ENCODE data around the gene TMEM94.
"Not testable (repeated sequence)": the region's sequence is repeated elsewhere in the genome, so short reads cannot be mapped to it uniquely, and the experiment has no call there.

The TMEM94 gene

DNA sequence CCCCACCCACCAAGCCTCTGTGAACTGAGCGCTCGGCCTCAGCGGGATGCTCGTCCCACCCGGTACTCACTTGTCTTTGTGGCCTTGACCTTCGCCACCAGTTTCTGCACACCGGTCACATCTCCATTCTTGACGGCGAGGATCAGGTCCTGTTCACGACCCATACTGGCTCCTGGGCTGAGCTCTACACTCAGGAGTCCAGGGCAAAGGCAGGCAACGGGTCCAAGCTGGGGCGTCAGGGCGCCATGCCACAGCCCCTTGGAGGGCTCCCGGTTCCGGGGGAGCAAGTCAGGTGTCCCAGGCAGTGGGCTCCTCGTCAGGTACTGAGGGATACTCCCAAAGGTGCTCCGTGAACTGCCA lies 57.2 kb downstream of the TMEM94 start:
- DNase-seq: no peak

GRCh38 chr17:75514299-75514918 lies 58.0 kb downstream of the TMEM94 start:
- no peak for DNase-seq

DNA sequence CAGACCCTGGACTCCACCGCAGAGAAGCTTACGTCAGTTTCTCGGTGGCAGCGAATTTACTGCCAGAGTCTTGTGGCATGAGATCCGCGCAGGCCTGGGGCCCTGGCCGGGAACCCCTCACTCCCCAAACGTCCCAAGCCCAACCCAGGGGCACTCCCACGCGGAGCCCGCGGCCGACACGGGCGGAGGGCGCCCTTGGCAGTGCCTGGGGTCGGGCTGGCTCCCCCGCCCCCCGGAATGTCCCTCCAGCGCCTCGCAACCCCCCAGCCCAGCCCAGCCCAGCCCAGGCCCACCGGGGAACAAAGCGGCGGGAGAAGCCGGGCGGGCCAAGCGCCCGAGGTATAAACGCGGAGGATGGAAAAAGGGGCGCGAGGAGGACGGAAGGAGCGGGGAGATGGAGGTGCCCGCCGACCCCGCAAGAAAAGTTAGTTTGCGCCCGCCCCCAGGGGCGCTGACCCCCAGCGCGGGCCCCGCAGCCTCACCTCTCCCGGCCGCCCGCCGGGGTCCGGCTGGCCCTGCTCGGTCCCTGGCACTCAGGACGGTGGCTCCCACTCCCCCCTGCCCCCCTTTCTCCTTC lies 58.6 kb downstream of the TMEM94 start:
- DNase-seq: peak; percentile 64

GRCh38 chr17:75515496-75516254 lies 59.2 kb downstream of the TMEM94 start, which contains the start of gene CASKIN2:
Gene CASKIN2, minus strand, starts transcription at chr17:75515537. Its CDS starts 1,733 bp downstream, at chr17:75513804.
- peak; percentile 96 for DNase-seq

DNA sequence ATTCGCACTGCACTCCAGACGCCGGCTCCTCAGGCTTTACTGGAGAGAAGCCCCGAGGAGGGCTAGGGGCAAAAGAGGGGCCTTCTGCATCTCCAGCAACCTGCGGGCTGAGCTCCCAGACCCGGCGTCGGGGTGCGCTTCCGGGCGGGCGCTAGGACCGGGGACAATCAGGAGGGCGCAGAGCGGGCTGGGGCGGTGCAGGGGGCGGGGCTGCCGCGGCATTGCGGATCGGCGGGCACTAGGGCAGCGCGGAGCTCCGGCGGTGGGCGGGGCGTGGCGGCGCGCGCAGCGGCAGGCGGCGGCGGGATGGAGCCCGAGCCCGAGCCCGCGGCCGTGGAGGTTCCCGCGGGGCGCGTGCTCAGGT lies 59.8 kb downstream of the TMEM94 start, which contains the start of gene TSEN54:
TSEN54 (plus strand) TSS at position 274 of the 364 bp plus-strand sequence; CDS start at position 307, 33 bp downstream.
- DNase-seq: peak; percentile 97

GRCh38 chr17:75516619-75517296 lies 60.3 kb downstream of the TMEM94 start:
- DNase-seq: peak; percentile 83

DNA sequence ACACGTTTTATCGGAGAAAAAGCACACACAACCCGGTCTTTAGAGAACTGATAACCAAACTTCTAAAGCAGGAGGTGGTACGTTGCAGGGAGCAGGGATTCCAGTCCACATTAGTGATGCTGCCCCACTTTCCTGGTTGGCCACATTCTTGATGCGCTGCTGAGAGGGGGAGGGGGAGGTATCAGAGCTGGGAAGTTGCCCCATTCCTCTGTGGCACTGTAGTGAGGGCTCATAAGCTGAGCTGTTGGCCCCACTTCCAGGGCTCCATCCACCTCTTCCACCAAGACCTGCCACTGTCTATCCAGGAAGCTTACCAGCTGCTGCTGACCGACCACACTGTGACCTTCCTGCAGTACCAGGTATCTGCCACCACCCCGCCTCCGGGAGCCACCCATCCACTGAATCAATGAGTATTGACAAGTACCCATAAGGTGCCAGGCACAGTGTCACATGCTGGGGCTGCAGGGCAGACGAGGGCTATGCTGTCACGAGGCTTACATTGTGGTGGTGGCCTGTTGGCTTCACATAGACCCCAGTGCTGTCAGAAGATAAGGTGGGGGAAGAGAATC lies 60.9 kb downstream of the TMEM94 start:
- DNase-seq: peak; percentile 65

- DNase-seq: no peak
Measured at GRCh38 chr17:75518201-75518600, 61.8 kb downstream of the TMEM94 start.

DNA sequence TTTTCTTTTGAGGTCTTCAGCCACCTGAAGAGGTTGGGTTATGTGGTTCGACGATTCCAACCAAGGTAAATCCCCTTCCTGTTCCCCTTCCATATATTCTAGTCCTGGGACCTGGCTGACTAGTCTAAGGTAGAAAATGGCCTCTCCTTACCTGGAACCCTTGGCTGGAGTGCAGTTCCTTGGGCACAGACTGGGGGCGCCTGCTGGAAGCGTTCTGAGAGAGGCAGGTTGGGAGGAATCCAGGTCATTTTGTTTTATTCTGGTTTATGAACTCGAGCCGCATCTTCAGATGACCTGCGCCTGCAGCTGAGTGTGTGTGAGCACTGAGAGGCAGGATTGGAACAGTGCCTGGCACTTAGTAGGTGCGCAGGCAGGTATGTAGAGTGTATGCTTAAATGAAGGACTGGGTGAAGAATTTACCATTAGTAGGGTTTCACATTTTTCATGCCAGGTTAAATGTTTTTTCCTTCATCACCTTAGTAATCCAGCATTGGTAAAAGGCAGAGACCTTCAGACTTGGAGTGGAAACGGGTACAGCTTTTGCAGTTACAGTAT lies 62.6 kb downstream of the TMEM94 start:
- no peak for DNase-seq

GRCh38 chr17:75520413-75520812 lies 64.0 kb downstream of the TMEM94 start:
- DNase-seq: not testable (repeated sequence)

GRCh38 chr17:75521290-75521689 lies 64.9 kb downstream of the TMEM94 start:
- DNase-seq: no peak

DNA sequence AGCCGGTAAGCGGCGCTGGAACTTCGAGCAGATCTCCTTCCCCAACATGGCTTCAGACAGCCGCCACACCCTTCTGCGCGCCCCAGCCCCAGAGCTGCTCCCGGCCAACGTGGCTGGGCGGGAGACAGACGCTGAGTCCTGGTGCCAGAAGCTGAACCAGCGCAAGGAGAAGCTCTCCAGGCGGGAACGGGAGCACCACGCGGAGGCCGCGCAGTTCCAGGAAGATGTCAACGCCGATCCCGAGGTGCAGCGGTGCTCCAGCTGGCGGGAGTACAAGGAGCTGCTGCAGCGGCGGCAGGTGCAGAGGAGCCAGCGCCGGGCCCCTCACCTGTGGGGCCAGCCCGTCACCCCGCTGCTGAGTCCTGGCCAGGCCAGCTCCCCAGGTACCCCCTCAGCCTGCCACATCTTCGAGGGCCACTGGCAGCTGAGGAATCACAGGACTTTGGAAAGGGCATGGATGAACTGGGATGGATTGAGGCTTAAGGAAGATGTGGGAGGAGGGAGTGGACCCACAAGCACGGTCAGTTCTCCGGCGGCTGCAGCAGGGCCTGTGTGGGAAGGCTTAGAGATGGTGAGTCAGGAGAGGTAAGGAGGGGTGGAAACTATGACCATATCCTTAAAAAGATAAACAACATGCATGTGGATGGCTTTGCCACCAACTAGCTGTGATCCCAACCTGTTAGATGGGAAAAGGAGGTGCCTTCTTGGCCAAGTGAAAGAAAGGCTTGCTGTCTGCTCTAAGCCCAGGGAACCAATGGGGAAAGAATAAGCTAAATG lies 65.7 kb downstream of the TMEM94 start:
- DNase-seq: no peak

GRCh38 chr17:75523647-75524046 lies 67.2 kb downstream of the TMEM94 start:
- no peak for DNase-seq

GRCh38 chr17:75524269-75524969 lies 68.0 kb downstream of the TMEM94 start:
- DNase-seq: no peak

GRCh38 chr17:75524970-75525805 lies 68.8 kb downstream of the TMEM94 start, which contains the start of gene LLGL2:
Gene LLGL2, plus strand, starts transcription at chr17:75525697. Its CDS starts 17,730 bp downstream, at chr17:75543427.
- peak; percentile 90 for DNase-seq

DNA sequence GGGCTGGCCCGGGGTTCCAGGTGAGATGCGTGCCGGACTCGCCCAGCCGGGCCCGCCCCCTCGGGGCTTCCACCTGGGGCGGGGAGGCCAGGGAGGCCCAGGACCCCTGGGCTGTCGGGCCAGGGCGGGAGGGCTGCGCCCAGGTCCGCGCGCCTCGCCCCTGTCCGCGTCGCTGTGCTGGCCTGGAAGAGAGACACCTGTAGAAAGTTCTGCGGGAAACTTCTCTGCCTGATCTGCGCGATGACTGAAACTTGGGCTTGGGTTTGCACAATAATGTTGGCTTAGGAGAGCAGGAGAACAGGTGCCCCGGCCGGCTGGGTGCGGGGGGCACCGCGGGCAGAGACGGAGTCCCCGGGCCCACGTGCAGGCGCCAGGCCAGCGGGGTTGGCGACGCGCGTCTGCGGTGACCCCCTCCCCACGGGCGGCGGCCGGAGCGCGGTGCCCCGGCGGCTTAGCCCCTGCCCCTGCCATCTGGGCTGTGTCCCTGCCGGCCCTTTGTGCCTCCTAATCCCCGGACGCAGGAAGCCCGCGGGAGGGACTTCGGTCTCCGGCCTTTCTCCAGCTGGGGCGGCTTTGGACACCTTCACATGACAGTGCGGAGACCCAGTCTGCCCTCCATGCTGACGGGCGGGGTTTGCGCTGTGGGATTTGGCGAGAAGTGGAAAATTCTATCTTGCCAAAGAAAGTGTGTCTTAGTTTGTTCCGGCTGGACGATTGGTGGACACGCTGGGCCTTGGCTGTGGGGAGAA lies 69.5 kb downstream of the TMEM94 start:
- peak; percentile 62 for DNase-seq

DNA sequence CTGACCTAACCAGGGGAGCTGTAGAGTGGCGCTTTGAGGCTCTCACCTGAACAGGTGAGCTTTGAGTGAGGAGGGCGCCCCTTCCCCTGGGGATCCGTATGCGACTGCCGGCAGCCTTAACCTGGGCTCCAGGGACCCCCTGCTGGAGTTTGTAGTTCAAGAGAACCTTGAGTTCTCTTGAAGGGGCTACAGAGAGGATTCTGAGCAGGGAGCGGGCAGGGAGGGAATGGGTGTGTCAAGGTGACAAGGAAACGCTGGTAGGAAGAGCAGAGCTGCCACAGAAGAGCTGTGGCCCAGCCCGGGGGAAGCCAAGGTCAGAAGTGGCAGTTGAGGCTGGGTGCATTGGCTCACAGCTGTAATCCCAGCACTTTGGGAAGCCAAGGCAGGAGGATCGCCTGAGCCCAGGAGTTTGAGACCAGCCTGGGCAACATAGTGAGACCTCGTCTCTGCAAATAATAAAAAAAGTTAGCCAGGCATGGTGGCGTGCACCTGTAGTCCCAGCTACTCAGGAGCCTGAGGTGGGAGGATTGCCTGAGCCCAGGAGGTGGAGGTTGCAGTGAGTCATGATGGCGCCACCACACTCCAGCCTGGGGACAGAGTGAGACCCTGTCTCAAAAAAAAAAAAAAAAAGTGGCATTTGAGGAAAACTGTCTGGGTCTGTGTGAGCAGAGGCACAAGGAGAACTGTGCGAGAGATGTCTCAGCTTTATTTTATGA lies 70.3 kb downstream of the TMEM94 start:
- no peak for DNase-seq

DNA sequence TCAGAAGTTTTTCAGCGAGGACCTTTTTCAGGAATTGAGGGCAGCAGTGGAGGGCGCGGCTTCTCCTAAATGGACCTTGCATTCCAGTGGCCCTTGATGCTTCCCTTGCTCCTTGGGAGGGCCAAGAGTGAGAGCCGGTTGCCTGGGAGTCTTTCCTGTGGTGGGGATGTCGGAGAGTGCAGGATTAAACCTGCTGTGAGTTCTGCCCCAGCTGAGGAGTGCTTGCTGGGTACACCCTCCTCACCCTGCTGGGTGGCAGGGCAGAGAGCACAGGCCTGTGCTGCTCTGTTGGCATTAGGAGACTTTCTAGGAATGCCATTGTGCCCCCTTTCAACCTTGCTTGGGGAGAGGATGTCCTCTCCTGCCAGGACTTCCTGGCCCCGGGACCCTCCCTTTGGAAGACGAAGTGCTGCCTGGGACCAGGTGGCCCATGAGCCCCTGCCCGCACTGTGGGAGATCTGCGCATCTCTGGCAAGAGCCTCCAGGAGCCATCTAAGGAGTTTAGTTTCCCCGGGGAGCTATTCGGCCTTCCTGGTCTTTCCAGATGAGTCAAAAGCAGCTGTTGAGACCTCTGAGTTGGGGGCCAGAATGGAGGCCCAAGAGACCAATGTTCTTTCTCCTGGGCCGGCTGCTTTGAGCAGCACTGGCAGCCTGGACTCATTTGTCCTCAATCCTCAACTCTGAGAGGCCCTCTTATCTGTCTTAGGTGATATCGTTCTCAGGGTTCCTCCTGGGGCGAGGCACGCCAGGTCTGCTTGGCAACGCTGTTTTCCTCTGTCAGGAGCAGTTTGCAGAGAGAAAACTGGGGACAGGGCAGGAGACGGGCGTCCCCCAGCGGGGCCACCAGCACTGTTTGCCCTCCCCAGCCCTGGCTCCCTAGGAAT lies 74.6 kb downstream of the TMEM94 start:
- no peak for DNase-seq
